HEK293 (cell line): ENCODE measurements around the gene RAD9B.
A peak's percentile ranks its signal among the peaks of the same experiment; 100 is the strongest.

Experiments
- CTCF ChIP-seq: fragments of 450-650 bp; formaldehyde crosslinking; IDR thresholded peaks from 2 replicates; pipeline ENCODE4 v1.5.1; 2016; ENCODE audit warnings: missing biosample characterization, missing genetic modification characterization
- ZNF157 ChIP-seq: fragments of 450-650 bp; formaldehyde crosslinking; IDR thresholded peaks from 2 replicates; pipeline ENCODE4 v1.5.1; 2016; ENCODE audit warnings: missing biosample characterization, missing genetic modification characterization
- ZNF324 ChIP-seq: fragments of 450-650 bp; formaldehyde crosslinking; IDR thresholded peaks from 2 replicates; pipeline ENCODE4 v1.5.1; 2016; ENCODE audit warnings: missing biosample characterization, missing genetic modification characterization
- ZNF416 ChIP-seq: fragments of 450-650 bp; formaldehyde crosslinking; IDR thresholded peaks from 2 replicates; pipeline ENCODE4 v1.5.1; 2016; ENCODE audit warnings: missing biosample characterization, missing genetic modification characterization

GRCh38 chr12:110501399-110501751 lies 756 bp upstream of the RAD9B start:
- TF ChIP-seq CTCF (peak; percentile 53; the same call in 1 of the 2 replicates), ZNF324 (tag by site-specific recombination) (no peak), ZNF157 (tag by site-specific recombination) (no peak), ZNF416 (no peak)
